HCT116 (cell line): ENCODE results near the gene PADI2.

Source experiments
- RAD21 ChIP-seq: IDR thresholded peaks from 2 replicates; pipeline ENCODE4 v1.6.1; 2012; ENCODE audit warnings: low read depth, mild to moderate bottlenecking
- ZNF274 ChIP-seq: fragments of 200-500 bp; sonication (Bioruptor generic); IDR thresholded peaks from 2 replicates; pipeline ENCODE4 v1.6.1; 2014; ENCODE audit warnings: mild to moderate bottlenecking, low read depth, low read length, inconsistent platforms

DNA sequence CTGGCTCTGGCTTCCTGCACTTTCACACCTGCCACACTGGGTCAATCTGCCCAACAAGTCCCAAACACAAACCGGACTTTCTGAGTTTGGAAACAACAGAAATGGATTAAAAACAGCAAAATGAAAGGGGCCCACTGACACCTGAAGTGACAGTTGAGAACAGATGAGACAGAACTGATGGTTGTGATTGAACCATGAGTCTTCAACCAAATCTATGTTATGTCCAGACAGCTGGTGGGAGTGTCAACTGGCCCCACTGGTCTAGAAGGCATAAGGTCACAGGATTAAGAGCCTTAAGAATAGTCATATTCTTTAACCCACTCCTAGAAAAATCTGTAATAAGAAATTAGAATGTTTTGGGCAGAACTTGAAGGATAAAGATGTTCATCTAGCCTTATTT is 94.5 kb downstream of the PADI2 start:
- TF ChIP-seq RAD21 = no peak
- no peak for TF ChIP-seq ZNF274
